Neuronal stem cell (in vitro differentiated cells): ENCODE measurements around the gene RNF187.

Experiments
- DNase-seq: peaks from one replicate; pipeline ENCODE4 v3.0.0-alpha.2; 2013; ENCODE audit warnings: low spot score
- H2AFZ ChIP-seq: one replicate; pipeline ENCODE4 v1.6.1; 2013; ENCODE audit warnings: mild to moderate bottlenecking, low read length, inconsistent platforms
- H2AK5ac ChIP-seq: 2 replicates; pipeline ENCODE4 v1.6.1; 2013; ENCODE audit warnings: low read depth, mild to moderate bottlenecking, inconsistent platforms, low read length, moderate library complexity, mixed read lengths
- H2BK120ac ChIP-seq: 2 replicates; pipeline ENCODE4 v1.6.1; 2013; ENCODE audit warnings: low read depth, mild to moderate bottlenecking, inconsistent platforms, low read length, moderate library complexity, mixed read lengths
- H2BK12ac ChIP-seq: one replicate; pipeline ENCODE4 v1.6.1; 2013; ENCODE audit warnings: low read length, inconsistent platforms
- H2BK15ac ChIP-seq: 2 replicates; pipeline ENCODE4 v1.6.1; 2013; ENCODE audit warnings: mild to moderate bottlenecking, low read length, inconsistent platforms, mixed read lengths
- H2BK5ac ChIP-seq: one replicate; pipeline ENCODE4 v1.6.1; 2013; ENCODE audit warnings: inconsistent platforms, mild to moderate bottlenecking, low read length, moderate library complexity
- H3K14ac ChIP-seq: one replicate; pipeline ENCODE4 v1.6.1; 2013; ENCODE audit warnings: low read length, inconsistent platforms
- H3K18ac ChIP-seq: 2 replicates; pipeline ENCODE4 v1.6.1; 2013; ENCODE audit warnings: low read length, inconsistent platforms
- H3K23ac ChIP-seq: 2 replicates; pipeline ENCODE4 v1.6.1; 2013; ENCODE audit warnings: low read depth, mild to moderate bottlenecking, mixed read lengths, low read length, inconsistent platforms; ENCODE audit not compliant: poor library complexity
- H3K27ac ChIP-seq: replicated peaks from 3 replicates; pipeline ENCODE4 v1.5.1; 2013; ENCODE audit warnings: low read length, inconsistent platforms
- H3K27me3 ChIP-seq, 3 experiments: 2 replicates each; pipeline ENCODE4 v1.6.1; 2013; ENCODE audit warnings: low read length in 3 of 3, mild to moderate bottlenecking in 2 of 3, inconsistent platforms in 1 of 3, low read depth in 1 of 3, mixed read lengths in 1 of 3, moderate library complexity in 1 of 3; ENCODE audit not compliant: control insufficient read depth in 3 of 3, insufficient read depth in 3 of 3
- H3K36me3 ChIP-seq, 2 donors: replicated peaks in 1 of 2; 2 replicates each; pipeline ENCODE4 v1.6.1; 2013; ENCODE audit warnings: low read length in 2 of 2; ENCODE audit not compliant: control insufficient read depth in 2 of 2, insufficient read depth in 2 of 2
- H3K4ac ChIP-seq: 2 replicates; pipeline ENCODE4 v1.6.1; 2013; ENCODE audit warnings: inconsistent platforms, mild to moderate bottlenecking, low read length, moderate library complexity
- H3K4me1 ChIP-seq, 2 donors: 1 replicate in 1 of 2; 2 replicates in 1 of 2; pipeline ENCODE4 v1.6.1; 2013; ENCODE audit warnings: low read length in 2 of 2, low read depth in 1 of 2; ENCODE audit not compliant: control insufficient read depth in 2 of 2, insufficient read depth in 1 of 2
- H3K4me2 ChIP-seq: one replicate; pipeline ENCODE4 v1.6.1; 2013; ENCODE audit warnings: mild to moderate bottlenecking, low read length, inconsistent platforms; ENCODE audit not compliant: insufficient read depth, poor library complexity, severe bottlenecking
- H3K4me3 ChIP-seq, 2 donors: 2 replicates each; pipeline ENCODE4 v1.5.1; 2013; ENCODE audit warnings: low read length in 2 of 2, mild to moderate bottlenecking in 2 of 2, inconsistent platforms in 1 of 2, moderate library complexity in 1 of 2
- H3K79me1 ChIP-seq: one replicate; pipeline ENCODE4 v1.6.1; 2013; ENCODE audit warnings: low read depth, mild to moderate bottlenecking, inconsistent platforms, low read length, moderate library complexity
- H3K9ac ChIP-seq: one replicate; pipeline ENCODE4 v1.6.1; 2013; ENCODE audit warnings: mild to moderate bottlenecking, low read depth, low read length, inconsistent platforms; ENCODE audit not compliant: poor library complexity
- H3K9me3 ChIP-seq, 2 donors: replicated peaks in 1 of 2; 2 replicates each; pipeline versions ENCODE3 to v1.6.1; 2013; ENCODE audit warnings: low read length in 2 of 2, mild to moderate bottlenecking in 2 of 2, inconsistent platforms in 1 of 2, low read depth in 1 of 2, mixed read lengths in 1 of 2, moderate library complexity in 1 of 2; ENCODE audit not compliant: control insufficient read depth in 2 of 2, insufficient read depth in 1 of 2
- H4K8ac ChIP-seq: one replicate; pipeline ENCODE4 v1.6.1; 2013; ENCODE audit warnings: low read depth, mild to moderate bottlenecking, inconsistent platforms, low read length, moderate library complexity
- H4K91ac ChIP-seq: one replicate; pipeline ENCODE4 v1.6.1; 2013; ENCODE audit warnings: low read length, low read depth, mild to moderate bottlenecking, inconsistent platforms; ENCODE audit not compliant: poor library complexity
- WGBS, 2 donors: extraction: QIAGEN DNeasy Blood & Tissue Kit; methylation state at CpG; one replicate each; pipeline ENCODE4 v1.1.7; 2013; ENCODE audit warnings: missing lambda C conversion rate in 2 of 2, mixed read lengths in 1 of 2; ENCODE audit not compliant: insufficient read length in 2 of 2, insufficient replicate concordance in 1 of 2; ENCODE audit errors: extremely low coverage in 2 of 2; 5-methylcytosine and 5-hydroxymethylcytosine counted together

The RNF187 gene

GRCh38 chr1:228511546-228512445 is 24.6 kb downstream of the RNF187 start:
- Histone ChIP-seq H2AFZ (no peak overlapping the region), H2BK15ac (no peak overlapping the region), H3K4ac (no peak overlapping the region), H3K79me1 (peaks cover 2% of the 10 kb centered on the region), H4K8ac (no peak overlapping the region), H2AK5ac (peak overlapping the region; percentile 72), H3K18ac (peak overlapping the region; percentile 24), H3K27me3 (peaks cover 0 to 52% (median 20%) of the 10 kb centered on the region in 3 experiments), H3K4me2 (no peak overlapping the region), H3K27ac (no peak overlapping the region), H2BK120ac (no peak overlapping the region), H3K4me1 (no peaks in the 10 kb centered on the region), H3K23ac (peak overlapping the region; percentile 3), H2BK5ac (no peak overlapping the region), H3K9me3 (peaks cover 2 to 14% of the 10 kb centered on the region in 2 donors), H3K36me3 (no peaks in the 10 kb centered on the region), H2BK12ac (no peak overlapping the region), H3K14ac (peak overlapping the region; percentile 84), H3K4me3 (peak overlapping the region in 1 of 2 donors; percentile 53), H4K91ac (no peak overlapping the region), H3K9ac (peak overlapping the region; percentile 15)
- DNase-seq, result no peak
- WGBS, 2 donors, result no CpG with 5 or more reads among the region's 13 CpGs

- no peak overlapping the region for H3K4me2 ChIP-seq
- no peak overlapping the region for H2BK5ac ChIP-seq
- H2AFZ ChIP-seq, result no peak overlapping the region
- H3K4me3 ChIP-seq, result no peak overlapping the region
- no peak overlapping the region for H2BK15ac ChIP-seq
- no peak overlapping the region for H3K27ac ChIP-seq
- no peak for DNase-seq
- H2BK12ac ChIP-seq, result no peak overlapping the region
- no peak overlapping the region for H4K91ac ChIP-seq
- H3K9me3 ChIP-seq, result peaks cover 2 to 12% of the 10 kb centered on the region in 2 donors
- no CpG with 5 or more reads among the region's 4 CpGs for WGBS, 2 donors
- H3K18ac ChIP-seq, result peak overlapping the region; percentile 12
- H3K9ac ChIP-seq, result no peak overlapping the region
- peak overlapping the region; percentile 74 for H3K23ac ChIP-seq
- no peak overlapping the region for H4K8ac ChIP-seq
- H3K4ac ChIP-seq, result no peak overlapping the region
- H3K14ac ChIP-seq, result no peak overlapping the region
- no peaks in the 10 kb centered on the region for H3K36me3 ChIP-seq
- H3K79me1 ChIP-seq, result peaks cover 2% of the 10 kb centered on the region
- H3K4me1 ChIP-seq, result no peaks in the 10 kb centered on the region
- no peak overlapping the region for H2BK120ac ChIP-seq
- peaks cover 0 to 57% (median 21%) of the 10 kb centered on the region in 3 experiments for H3K27me3 ChIP-seq
- no peak overlapping the region for H2AK5ac ChIP-seq
Observed at GRCh38 chr1:228512781-228513198, 25.6 kb downstream of the RNF187 start.

- Histone ChIP-seq H2BK15ac (no peak overlapping the region), H3K23ac (peak overlapping the region; percentile 49), H2BK5ac (no peak overlapping the region), H3K79me1 (peaks cover 2% of the 10 kb centered on the region), H2BK12ac (no peak overlapping the region), H4K8ac (no peak overlapping the region), H3K9me3 (peaks cover 2 to 6% of the 10 kb centered on the region in 2 donors), H2AK5ac (no peak overlapping the region), H3K4me3 (no peak overlapping the region), H4K91ac (no peak overlapping the region), H2AFZ (no peak overlapping the region), H3K14ac (no peak overlapping the region), H3K27me3 (peaks cover 0 to 56% (median 21%) of the 10 kb centered on the region in 3 experiments), H3K18ac (no peak overlapping the region), H2BK120ac (no peak overlapping the region), H3K4ac (no peak overlapping the region), H3K36me3 (no peaks in the 10 kb centered on the region), H3K27ac (no peak overlapping the region), H3K4me2 (no peak overlapping the region), H3K9ac (no peak overlapping the region), H3K4me1 (no peaks in the 10 kb centered on the region)
- no peak for DNase-seq
- no CpG with 5 or more reads among the region's 14 CpGs for WGBS, 2 donors
Observed at GRCh38 chr1:228513236-228513900, 26.2 kb downstream of the RNF187 start.

- Histone ChIP-seq H3K9ac (no peak overlapping the region), H3K79me1 (peaks cover 2% of the 10 kb centered on the region), H2BK5ac (no peak overlapping the region), H3K14ac (no peak overlapping the region), H3K27ac (no peak overlapping the region), H4K91ac (no peak overlapping the region), H3K36me3 (no peaks in the 10 kb centered on the region), H3K4me1 (no peaks in the 10 kb centered on the region), H2BK120ac (no peak overlapping the region), H2BK12ac (no peak overlapping the region), H3K23ac (no peak overlapping the region), H3K4me2 (no peak overlapping the region), H3K27me3 (peaks cover 0 to 56% (median 21%) of the 10 kb centered on the region in 3 experiments), H2AFZ (no peak overlapping the region), H2BK15ac (no peak overlapping the region), H3K18ac (no peak overlapping the region), H4K8ac (no peak overlapping the region), H3K4ac (no peak overlapping the region), H3K9me3 (no peaks in the 10 kb centered on the region), H2AK5ac (no peak overlapping the region), H3K4me3 (no peak overlapping the region)
- no peak for DNase-seq
- no CpG with 5 or more reads among the region's 7 CpGs for WGBS, 2 donors
Observed at GRCh38 chr1:228514421-228514820, 27.2 kb downstream of the RNF187 start.
